HUDEP-2 (cell line): Measurements from ENCODE around the gene DLD.
"Not testable (repeated sequence)": the region's sequence is repeated elsewhere in the genome, so short reads cannot be mapped to it uniquely, and the experiment has no call there.

Experiments used
- DNase-seq, 76 experiments: peaks; one replicate each; lab custom pipeline; 2025; ENCODE audit not compliant: unreplicated experiment in 76 of 76; lab: John Stamatoyannopoulos, UW

DLD gene

DNA sequence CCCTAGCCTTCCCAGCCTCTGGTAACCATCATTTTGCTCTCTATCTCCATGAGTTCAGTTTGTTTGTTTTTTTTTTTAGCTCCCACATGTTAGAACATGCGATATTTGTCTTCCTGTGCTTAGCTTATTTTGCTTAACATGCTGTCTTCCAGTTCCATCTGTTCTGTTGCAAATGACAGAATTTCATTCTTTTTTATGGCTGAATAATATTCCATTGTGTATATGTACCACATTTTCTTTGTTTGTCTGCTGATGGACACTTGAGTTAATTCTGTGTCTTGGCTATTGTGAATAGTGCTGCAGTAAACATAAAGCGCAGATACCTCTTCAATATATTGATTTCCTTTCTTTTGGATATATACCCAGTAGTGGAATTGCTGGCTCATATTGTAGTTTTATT is 21.0 kb downstream of the DLD start:
- DNase-seq, result no peak

DNA sequence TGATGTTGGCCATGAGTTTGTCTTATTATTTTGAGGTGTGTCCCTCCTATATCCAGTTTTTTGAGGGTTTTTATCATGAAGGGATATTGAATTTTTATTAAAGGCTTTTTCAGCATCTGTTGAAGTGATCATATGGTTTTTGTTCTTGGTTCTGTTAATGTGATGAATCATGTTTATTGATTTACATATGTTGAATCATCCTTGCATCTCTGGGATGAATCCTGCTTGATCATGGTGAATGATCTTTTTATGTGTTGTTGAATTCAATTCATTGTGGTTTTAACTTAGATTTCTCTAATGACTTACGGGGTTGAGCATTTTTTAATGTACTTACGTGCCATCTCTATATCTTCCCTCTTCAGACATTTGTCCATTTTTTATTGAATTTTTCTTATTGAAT is 22.9 kb downstream of the DLD start:
- DNase-seq, result no peak

DNA sequence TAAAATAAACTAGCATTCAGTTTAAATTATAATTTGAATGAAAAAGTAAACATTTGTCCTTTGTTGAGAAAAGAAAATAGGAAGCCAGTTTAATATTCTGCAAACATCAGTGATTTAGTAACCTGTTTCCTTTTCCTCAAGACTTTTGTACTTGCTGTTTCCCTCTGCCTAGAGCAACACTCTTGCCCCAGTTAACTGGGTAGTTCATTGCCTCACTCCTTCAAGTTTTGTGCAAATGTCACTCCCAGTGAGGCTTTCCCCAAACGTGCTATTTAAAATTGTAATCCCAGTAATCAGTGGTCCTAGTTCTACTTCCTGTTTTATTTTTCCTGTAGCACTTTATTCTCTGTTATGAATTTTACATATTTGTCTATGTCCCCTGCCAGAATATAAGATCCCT is 23.8 kb downstream of the DLD start:
- no peak for DNase-seq

DNA sequence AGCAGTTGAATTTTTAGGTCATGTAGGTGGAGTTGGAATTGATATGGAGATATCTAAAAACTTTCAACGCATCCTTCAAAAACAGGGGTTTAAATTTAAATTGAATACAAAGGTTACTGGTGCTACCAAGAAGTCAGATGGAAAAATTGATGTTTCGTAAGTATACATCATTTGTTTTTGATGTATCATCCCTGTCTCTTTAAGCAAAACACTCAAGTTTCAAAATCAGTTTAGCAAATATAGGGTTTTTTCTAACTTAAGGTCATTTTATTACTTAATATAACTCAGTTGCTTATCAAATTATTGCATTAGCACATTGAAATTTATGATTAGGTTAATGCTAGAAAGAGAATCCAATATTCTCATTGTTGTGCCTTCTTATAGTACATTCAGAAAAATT is 24.6 kb downstream of the DLD start:
- no peak for DNase-seq

DNA sequence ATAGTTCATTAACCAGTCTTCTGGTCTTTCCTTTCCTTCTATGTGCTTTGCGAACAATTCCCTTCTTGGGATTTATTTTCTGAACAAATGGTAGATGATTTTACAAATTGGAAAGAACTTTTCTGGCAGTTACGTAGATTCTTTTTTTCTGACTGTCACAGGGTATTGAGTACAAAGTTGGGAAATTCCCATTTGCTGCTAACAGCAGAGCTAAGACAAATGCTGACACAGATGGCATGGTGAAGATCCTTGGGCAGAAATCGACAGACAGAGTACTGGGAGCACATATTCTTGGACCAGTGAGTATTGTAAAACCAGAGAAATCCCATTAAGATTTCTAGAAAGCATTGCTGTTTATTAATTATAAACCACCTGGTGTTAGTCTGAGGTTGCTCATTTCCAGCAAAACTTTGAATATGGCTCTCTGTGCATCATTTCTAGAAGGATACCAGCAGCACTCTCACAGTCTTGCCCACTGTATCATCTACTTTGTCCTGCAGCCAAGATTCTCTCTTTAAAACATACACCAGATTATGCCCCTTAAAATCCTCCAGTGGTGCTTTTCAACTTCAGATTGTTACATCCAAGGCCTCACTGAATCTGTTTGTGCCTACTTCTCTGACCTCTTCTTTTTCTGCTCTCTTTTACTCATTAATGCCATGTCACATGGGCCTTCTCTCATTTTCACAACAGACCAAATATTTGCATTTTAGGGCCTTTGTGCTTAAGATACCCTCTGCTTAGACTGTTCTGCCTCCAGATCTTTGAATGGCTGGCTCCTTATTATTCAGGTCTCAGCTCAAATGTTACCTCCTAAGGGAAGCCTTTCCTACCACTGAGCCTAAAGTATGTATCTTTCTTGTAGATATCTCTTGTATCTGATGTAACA is 27.0 kb downstream of the DLD start:
- DNase-seq, result no peak

DNA sequence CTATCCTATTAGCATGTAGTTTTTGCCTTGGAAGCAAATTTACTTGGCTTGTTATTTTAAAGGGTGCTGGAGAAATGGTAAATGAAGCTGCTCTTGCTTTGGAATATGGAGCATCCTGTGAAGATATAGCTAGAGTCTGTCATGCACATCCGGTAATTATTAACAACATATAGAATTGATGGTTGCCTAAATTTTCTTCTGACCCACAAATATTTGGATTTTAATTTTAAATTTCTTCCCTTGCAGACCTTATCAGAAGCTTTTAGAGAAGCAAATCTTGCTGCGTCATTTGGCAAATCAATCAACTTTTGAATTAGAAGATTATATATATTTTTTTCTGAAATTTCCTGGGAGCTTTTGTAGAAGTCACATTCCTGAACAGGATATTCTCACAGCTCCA is 28.0 kb downstream of the DLD start:
- DNase-seq, result no peak

DNA sequence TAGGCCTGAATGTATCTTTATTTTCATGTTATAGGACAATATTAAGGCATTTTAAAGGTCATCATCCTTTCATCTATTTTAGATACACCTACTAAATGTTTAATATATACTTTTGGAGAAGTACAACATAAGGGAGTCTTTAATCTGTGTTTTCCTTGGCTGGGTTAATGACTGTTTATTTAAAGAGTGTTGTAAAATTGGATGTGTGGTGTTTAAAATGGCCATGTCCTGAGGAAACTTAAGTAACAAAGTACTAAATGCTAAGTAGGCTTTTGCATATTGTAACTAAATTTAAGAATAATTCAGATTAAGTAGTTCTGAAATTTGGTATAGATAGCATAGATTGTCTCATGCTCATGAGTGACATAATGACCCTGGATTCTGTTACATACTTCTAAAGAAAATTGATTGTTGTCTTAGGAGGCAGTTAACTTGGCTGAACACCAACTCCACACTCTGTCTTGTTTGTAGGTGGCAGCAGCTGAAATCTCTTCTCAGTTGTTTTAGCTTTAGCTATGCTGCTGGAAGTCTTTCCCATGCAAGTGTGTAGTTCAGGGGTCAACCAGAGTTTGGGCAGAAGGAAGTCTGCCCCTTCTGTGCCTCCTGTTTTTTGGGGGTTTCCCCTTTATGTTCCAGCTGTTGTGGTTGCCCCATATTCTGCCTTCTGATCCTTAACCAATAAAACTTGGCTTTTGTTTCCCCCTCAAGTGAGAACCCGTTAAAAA is 29.2 kb downstream of the DLD start:
- no peak for DNase-seq

DNA sequence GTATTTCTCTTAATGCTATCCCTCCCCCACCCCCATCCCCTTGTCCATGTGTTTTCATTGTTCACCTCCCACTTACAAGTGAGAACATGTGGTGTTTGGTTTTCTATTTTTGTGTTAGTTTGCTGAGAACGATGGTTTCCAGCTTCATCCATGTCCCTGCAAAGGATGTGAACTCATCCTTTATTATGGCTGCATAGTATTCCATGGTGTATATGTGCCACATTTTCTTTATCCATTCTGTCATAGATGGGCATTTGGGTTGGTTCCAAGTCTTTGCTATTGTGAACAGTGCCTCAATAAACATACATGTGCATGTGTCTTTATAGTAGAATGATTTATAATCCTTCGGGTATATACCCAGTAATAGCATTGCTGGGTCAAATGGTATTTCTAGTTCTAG is 30.8 kb downstream of the DLD start:
- DNase-seq, result not testable (repeated sequence)

DNA sequence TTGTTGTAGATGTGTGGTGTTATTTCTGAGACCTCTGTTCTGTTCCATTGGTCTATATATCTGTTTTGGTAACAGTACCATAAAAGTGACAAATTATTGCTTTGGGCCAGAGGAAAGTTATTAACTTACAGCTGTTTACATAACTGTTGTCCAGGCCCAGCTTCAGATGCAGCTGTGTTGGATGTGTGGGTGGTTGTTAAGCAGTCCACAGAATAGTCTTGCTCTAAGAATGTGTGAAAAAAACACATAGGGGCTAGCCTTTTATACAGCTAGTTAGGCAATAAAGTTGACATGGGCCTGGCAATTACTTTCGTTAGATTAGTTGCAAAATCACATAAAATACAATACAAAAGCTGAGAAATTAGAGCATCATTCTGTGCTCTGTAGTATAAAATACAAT is 31.9 kb downstream of the DLD start:
- no peak for DNase-seq

DNA sequence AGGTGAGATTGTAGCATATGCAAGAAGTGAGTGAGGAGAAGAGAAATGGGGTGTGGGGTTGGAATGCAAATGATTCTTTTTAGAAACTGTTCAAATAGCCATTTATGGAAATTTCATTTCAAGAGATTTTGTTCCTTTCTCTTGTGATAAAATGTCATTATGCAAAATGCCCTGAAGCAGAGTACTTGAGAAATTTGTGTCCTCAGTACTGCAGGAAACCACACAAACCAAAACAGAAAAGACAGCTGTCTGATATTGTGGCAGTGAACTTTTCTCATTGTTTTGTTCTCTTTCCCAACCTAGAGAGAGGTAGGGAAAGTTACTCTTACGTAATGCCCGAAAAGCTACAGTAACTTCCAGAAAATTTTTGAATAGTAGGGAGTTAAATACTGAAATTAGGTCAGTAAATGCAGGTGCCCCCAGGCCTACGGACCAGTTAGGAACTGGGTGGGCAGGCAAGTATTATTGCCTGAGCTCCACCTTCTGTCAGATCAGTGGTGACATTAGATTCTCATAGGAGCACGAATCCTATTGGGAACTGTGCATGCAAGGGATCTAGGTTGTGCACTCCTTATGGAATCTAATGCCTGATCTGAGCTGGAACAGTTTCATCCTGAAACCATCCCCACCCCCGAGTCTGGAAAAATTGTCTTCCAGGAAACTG is 34.0 kb downstream of the DLD start:
- DNase-seq, result no peak

DNA sequence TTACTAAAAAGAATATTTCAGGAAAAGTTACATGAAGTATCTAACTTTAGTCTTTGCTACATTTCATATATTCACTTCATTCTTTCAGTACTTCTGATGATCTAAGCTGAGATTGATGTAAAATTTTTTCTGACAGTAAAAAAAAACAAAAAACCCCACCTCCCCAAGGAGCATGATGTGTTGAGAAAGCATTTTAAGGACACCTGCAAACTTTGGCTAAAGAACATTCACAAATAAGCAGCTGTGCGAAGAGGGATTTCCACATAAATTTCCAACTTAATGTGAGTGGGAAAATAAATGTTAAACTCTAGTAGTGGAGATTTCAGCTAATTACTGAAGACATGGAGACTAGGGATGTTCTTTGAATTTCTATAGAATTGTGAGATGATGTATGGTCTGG is 35.5 kb downstream of the DLD start:
- DNase-seq, result no peak

DNA sequence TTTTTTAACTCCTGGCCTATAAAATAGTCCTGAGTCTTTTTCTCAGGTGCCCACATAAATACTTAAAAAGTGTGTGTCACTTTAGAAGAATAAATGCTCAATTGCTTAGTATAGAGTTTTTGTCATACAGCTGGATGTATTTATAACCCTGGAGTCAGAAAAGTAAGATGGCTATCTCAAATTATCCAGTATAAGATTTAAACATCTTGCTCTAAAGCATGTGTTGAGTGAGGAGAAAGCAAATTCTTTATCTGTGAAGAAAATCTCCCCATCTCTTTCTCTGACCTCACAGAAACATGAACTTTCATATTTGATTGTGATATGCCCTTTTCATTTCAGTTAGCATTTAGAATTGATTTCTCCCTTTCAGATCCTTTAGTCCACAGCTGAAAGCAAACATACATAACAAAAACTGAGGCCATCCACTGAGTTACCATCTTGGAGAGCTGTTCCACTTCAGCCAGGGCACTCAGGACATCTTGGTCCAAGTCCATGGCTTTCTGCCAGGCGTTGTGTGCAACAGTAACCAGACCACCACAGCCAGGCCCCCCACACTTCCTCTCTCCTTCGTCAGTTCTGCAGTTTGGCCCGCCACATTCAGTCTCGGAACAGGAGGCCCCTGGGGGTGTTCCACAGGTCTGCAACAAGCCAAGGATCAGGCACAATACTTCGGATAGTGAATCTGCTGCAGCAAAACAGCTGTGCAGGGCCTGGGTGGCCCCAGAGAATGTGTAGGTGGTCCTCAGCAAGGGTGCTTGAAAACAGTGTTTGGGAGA is 40.9 kb downstream of the DLD start:
- no peak for DNase-seq

DNA sequence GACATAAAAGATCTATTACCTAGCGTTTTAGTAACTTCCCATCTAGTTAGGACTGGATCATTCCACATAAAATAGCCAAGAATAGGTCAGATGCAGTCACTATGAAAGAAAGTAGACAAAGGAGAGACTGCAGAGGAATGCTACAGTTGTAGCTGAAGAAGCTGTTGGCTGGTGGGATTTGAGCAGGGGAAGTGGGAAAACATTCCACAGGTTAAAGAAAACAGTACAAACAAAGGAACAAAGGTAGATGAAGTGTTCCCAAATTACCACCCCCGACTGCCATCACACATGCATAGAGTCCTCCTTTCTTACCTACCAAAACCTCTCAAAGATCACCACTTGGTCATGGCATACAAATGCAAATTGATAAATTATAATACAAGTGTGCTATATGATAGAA is 41.8 kb downstream of the DLD start:
- DNase-seq, result no peak

DNA sequence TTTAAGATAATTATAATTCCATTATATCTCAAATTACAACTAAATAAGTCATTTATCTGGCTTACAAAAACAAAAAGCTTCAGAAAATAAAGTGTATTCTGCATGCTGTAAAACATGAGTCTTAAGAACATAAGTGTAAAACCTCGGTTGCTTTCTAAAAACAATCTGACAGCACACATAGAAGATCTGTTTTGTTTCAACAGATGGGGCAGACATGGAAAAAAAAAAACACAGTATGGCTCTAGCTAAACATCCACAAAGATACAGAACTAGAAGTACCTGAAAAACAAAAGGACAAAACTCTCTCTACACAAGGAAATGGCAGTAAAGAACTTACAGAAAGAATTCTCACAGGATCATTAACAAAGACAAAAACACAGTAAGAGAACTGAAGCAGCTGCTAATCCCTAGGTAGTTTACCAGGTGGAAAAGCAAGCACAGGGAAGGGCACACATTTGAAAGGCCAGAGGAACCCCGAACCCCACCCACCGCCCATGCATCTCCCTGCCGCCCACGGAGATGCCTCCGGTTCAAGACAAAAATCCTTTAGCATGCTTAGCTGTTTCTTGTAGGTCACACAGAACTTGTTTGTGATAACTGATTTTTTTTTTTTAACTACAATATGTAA is 42.5 kb downstream of the DLD start:
- DNase-seq, result no peak

DNA sequence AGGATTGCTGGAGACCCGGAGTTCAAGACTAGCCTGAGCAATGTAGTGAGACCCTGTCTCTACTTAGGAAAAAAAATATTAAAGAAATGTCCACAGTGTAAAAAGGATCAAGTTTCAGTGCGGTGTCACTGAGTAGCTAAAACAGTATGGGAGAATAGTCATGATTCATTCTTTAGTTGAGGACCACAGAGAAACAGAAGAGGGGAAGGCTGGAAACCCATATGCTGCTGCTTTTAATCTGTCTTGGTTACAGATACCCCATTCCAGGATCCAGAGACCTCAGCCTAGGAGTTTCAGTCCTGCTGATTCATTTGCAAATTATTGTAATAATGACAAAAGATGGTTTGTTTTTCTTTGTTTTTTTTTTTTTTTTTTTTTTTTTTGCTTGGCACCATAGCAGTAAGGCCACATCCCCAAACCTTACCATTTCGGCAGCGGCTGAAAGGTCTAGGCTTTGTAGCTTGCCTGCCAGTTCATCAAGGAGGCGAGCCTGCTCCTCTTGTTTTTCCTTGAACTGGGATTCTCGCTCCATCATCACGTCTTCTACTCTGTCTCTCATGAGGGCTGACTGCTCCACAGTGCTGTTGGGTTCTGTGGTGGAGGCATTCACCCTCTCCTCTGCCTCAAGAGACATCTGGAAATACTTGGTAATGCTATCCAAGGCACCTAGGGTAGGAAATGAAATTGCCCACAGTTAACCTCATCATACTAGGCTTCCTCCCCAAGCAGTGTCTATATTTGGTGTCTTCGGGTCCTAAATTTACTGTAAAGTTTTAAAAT is 44.2 kb downstream of the DLD start:
- no peak for DNase-seq

DNA sequence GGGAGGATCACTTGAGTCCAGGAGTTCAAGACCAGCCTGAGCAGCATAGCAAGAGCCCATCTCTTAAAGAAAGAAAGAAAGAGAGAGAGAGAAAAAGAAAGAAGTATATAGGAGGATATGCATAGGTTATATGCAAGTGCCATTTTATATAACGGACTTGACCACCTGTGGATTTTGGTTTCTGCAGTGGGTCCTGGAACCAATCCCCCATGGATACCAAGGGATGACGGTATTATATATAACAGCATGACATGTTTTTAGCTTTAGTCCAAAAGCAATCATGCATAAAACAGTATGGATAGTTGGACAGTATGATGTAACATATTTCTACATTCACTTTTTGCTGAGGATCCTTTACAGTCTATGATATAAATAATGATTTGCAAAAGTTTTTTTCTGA is 45.3 kb downstream of the DLD start:
- no peak for DNase-seq

DNA sequence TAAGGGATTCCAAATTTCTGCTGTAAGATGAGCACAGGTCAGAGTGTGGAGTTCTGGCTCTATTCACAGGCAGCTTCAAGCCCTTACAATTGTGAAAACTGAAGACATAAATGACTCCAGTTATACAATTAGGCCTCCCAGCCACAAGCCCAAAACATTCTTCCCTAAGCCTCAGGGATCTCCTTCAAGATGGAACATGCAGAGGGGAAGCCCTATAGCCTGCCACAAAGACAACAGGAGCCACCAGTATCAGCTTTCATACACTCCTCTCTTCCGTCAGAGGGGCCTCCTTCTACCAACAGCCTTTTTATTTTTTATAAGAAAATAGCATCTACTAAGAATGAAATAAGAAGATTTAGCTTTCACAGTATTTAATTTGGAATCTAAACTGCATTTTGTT is 46.5 kb downstream of the DLD start:
- DNase-seq, result no peak

DNA sequence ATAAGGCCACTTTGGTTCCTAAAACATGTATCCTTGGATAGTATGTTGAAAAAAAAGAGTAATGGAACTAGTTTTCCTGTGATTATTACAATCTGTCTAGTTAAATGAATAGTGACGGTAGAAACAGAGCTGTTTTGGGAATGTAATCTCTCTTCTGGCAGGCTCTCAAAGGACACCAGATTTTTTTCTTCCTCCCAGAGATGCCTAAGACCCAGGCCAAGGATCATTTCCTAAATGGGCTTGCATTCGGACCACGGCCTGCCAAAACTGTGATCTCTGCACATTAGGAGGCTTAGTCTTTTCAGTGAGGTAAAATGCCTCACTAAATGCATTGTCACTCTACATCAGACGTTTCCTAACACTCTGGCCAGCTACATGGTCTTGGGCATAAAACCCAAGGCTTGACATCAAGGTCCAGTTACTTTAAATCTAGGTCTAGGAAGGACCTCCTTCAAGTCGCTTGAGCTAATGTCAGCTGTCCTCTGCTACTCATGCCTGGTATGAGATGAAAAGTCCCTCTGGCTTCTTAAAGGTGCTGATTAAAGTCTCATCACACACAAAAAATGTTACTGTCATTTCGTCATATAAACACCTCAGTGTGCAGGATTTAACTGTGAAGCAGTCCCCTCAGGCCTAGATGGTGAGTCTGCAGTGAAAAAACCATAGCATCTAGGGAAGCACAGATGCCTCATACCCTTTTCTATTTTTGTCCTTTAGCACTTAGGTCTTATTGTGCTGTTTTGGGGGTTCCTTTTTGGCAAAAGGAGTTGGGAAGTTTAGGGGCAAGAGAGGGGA is 47.7 kb downstream of the DLD start:
- no peak for DNase-seq
